IPS DF 6.9 (cell line): ENCODE data around the gene POLR2M.

Source experiments
- DNase-seq: peaks from one replicate; pipeline ENCODE4 v3.0.0-alpha.2; 2013; ENCODE audit warnings: low read depth, low spot score
- H3K27ac ChIP-seq: one replicate; pipeline ENCODE4 v1.5.1; 2013; ENCODE audit warnings: low read length, control low read depth
- H3K27me3 ChIP-seq: 2 replicates; pipeline ENCODE4 v1.6.1; 2013; ENCODE audit warnings: mild to moderate bottlenecking, low read length; ENCODE audit not compliant: control insufficient read depth, insufficient read depth
- H3K36me3 ChIP-seq: 2 replicates; pipeline ENCODE4 v1.6.1; 2013; ENCODE audit warnings: low read length; ENCODE audit not compliant: control insufficient read depth, insufficient read depth
- H3K4me1 ChIP-seq: 2 replicates; pipeline ENCODE4 v1.6.1; 2013; ENCODE audit warnings: low read length; ENCODE audit not compliant: control insufficient read depth, insufficient read depth
- H3K4me3 ChIP-seq: 2 replicates; pipeline ENCODE4 v1.5.1; 2013; ENCODE audit warnings: mild to moderate bottlenecking, low read length
- H3K9me3 ChIP-seq: 2 replicates; pipeline ENCODE4 v1.6.1; 2013; ENCODE audit warnings: low read length, inconsistent platforms; ENCODE audit not compliant: control insufficient read depth, insufficient read depth
- WGBS: extraction: QIAGEN DNeasy Blood & Tissue Kit; methylation state at CpG from one replicate; pipeline ENCODE4 v1.1.7; 2013; ENCODE audit warnings: mixed read lengths, missing lambda C conversion rate; ENCODE audit not compliant: insufficient read length, insufficient coverage; 5-methylcytosine and 5-hydroxymethylcytosine counted together

POLR2M gene

DNA sequence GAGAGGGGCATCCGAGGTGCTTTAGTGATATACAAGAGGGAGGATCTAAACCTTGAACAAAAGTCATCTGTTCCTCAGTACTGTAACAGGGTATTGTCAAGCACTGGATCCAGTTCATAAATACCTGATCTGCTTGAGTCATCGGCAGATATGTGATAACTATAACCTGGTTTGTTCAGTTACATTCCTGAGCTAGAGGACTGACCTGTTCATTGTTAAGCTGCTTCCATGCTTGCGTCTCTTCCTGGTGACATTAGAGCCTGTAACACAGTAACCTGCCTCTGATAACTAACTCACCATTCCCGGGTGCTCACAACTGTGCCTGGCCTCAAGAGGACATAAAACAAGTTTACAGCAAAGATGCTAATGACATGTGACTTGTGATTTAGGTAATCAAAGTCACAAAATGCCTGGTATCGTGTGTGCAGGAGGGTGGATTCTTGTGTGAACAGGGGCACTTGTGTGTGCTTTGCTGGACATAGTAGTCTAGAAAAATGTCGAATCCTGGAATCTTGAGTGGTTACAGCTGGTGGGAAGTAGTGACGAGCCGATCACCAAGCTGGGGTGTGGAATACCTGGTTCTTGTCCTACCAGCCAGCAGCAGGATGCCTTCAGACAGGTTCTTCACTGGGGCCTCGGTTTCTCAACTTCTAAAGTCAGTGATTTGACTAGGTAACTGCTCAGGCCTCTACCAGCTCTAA is 30.9 kb upstream of the POLR2M start:
- DNase-seq: no peak
- H3K4me3 ChIP-seq: no peak overlapping the region
- no peaks in the 10 kb centered on the region for H3K4me1 ChIP-seq
- H3K27me3 ChIP-seq: no peaks in the 10 kb centered on the region
- H3K9me3 ChIP-seq: no peaks in the 10 kb centered on the region
- H3K36me3 ChIP-seq: no peaks in the 10 kb centered on the region
- no peak overlapping the region for H3K27ac ChIP-seq
- WGBS: no CpG with 5 or more reads among the region's 9 CpGs

DNA sequence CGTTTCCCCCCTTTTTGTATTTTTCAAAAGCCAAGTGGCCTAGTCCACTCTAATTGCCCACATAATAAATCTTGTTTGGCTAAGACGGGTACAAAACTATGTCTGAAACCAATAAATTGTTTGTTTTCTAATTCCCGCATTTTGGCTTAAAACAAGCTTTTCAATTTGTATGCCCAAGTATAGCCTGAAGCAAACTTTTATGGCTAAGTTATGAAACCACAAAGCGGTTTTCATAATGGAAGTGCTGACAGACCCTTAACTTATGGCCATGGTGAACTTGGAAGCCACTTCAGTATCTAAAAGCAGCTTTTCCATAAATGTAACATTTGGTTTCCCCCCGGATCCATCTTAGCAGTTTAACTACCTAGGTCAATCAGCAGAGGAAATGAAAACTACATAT is 29.9 kb upstream of the POLR2M start:
- DNase-seq: no peak
- H3K36me3 ChIP-seq: no peaks in the 10 kb centered on the region
- H3K27ac ChIP-seq: no peak overlapping the region
- no CpG with 5 or more reads among the region's 5 CpGs for WGBS
- H3K4me3 ChIP-seq: no peak overlapping the region
- no peaks in the 10 kb centered on the region for H3K9me3 ChIP-seq
- no peaks in the 10 kb centered on the region for H3K27me3 ChIP-seq
- H3K4me1 ChIP-seq: no peaks in the 10 kb centered on the region

DNA sequence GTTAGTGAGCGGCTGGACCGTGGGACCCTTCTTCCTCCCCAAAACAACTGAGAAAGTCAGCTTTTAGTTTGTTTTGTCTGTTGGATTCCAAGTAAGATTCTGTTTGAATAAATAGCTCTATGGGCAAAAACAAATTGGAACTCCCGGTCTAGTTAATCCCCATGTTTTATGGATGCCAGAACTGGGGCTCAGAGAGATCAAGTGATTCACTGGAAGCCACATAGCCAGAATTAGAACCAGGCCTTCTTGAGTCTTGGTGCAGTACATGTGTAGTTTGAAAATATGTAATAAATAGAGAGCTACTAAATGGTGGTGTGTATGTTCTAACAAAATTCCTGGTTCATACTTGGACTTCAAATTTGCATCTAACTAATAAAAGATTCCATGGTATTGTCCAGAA is 29.3 kb upstream of the POLR2M start:
- H3K36me3 ChIP-seq: no peaks in the 10 kb centered on the region
- no peaks in the 10 kb centered on the region for H3K9me3 ChIP-seq
- no peak for DNase-seq
- H3K27ac ChIP-seq: no peak overlapping the region
- H3K4me1 ChIP-seq: no peaks in the 10 kb centered on the region
- no peaks in the 10 kb centered on the region for H3K27me3 ChIP-seq
- no peak overlapping the region for H3K4me3 ChIP-seq
- WGBS: no CpG with 5 or more reads among the region's 3 CpGs

DNA sequence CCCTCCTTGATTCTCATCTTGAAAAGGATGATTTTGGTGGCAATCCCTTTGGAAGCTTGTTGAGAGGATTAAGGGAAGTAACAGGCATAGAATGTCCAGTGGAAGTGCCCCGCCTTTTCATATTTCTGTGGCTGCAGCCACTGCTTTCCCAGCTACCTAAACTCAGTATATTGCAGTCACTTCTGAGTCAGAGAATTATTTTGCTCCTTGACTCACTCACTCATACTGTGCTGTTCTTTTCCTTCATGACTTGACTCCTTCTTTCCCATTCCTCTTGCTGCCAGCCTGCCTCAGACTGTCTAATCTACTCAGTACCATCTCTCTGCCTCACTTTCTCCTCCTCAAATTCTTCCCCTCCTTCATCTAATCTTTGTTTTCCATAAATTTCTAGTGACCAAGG is 26.5 kb upstream of the POLR2M start:
- no peaks in the 10 kb centered on the region for H3K27me3 ChIP-seq
- no peak overlapping the region for H3K4me3 ChIP-seq
- no peaks in the 10 kb centered on the region for H3K4me1 ChIP-seq
- no peak for DNase-seq
- H3K36me3 ChIP-seq: no peaks in the 10 kb centered on the region
- H3K9me3 ChIP-seq: no peaks in the 10 kb centered on the region
- WGBS: no CpG with 5 or more reads among the region's 1 CpG
- H3K27ac ChIP-seq: no peak overlapping the region

DNA sequence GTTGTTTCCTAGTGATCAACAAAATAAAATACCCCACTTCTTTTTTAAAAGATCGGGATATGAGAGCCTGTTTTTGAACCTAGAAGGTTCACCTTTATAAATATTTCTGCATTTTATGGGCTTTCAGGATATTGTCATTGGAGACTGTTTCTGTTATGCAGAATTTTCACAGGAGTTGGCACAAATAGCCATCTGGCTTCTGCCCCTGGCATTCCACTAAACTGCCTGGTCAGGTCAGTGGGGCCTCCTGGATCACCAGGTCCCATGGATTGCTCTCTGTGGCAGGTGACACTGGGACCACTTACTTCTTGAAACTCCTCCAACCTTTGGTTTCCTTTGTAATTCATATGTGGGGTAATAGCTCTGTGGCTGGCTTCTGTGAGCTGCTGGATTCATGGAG is 25.5 kb upstream of the POLR2M start:
- no peaks in the 10 kb centered on the region for H3K36me3 ChIP-seq
- no peak overlapping the region for H3K4me3 ChIP-seq
- H3K27me3 ChIP-seq: no peaks in the 10 kb centered on the region
- H3K27ac ChIP-seq: no peak overlapping the region
- no CpG with 5 or more reads among the region's 1 CpG for WGBS
- no peak for DNase-seq
- no peaks in the 10 kb centered on the region for H3K4me1 ChIP-seq
- no peaks in the 10 kb centered on the region for H3K9me3 ChIP-seq

DNA sequence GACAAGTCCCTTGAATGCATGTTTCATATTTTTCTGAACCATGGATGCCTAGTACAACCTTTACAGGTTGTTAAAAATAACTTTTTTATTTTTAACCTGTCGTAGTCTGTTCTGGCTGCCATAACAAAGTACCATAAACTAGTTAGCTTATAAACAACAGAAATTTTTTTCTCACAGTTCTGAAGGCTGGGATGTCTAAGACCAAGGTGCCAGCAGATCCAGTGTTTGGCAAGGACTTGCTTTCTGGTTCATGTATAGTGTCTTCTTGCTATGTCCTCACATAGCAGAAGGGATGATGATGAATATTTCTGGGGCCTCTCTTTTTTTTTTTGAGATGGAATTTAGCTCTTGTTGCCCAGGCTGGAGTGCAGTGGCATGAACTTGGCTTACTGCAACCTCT is 23.0 kb upstream of the POLR2M start:
- Histone ChIP-seq H3K4me3 (no peak overlapping the region), H3K4me1 (no peaks in the 10 kb centered on the region), H3K36me3 (no peaks in the 10 kb centered on the region), H3K27ac (no peak overlapping the region), H3K9me3 (no peaks in the 10 kb centered on the region), H3K27me3 (no peaks in the 10 kb centered on the region)
- no CpG with 5 or more reads among the region's 1 CpG for WGBS
- no peak for DNase-seq

DNA sequence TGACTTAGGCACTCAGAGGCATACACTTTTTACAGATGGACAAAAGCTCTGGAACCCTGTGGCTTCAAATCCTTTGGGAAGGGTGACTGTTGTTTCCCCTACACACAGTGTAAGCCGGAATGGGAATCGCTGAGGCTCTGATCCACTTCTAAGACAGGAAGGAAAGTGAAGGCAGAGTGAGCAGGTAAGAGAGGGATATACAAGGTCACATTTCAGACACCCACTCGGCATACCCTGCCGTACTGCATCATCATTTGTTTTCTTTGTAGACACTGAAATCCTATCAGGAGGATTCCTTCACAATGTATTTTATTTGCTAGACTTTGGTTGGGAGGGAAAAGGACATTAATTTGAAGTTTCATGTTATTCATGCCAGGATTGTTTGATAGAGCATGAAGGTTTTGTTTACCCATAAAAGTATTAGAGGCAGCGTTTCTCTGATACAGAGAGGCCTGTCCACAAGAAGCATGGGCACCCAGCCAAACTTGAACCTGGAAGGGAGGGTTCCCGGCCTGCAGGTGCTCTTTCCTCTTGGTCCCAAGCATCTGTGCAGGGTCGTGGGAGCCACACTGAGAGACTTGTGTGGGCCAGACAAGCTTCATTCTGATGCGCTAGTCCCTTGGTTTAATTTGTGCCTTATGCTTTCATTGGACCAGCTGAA is 21.9 kb upstream of the POLR2M start:
- Histone ChIP-seq H3K4me3 (no peak overlapping the region), H3K27me3 (no peaks in the 10 kb centered on the region), H3K9me3 (no peaks in the 10 kb centered on the region), H3K36me3 (no peaks in the 10 kb centered on the region), H3K4me1 (no peaks in the 10 kb centered on the region), H3K27ac (no peak overlapping the region)
- WGBS: no CpG with 5 or more reads among the region's 8 CpGs
- no peak for DNase-seq

DNA sequence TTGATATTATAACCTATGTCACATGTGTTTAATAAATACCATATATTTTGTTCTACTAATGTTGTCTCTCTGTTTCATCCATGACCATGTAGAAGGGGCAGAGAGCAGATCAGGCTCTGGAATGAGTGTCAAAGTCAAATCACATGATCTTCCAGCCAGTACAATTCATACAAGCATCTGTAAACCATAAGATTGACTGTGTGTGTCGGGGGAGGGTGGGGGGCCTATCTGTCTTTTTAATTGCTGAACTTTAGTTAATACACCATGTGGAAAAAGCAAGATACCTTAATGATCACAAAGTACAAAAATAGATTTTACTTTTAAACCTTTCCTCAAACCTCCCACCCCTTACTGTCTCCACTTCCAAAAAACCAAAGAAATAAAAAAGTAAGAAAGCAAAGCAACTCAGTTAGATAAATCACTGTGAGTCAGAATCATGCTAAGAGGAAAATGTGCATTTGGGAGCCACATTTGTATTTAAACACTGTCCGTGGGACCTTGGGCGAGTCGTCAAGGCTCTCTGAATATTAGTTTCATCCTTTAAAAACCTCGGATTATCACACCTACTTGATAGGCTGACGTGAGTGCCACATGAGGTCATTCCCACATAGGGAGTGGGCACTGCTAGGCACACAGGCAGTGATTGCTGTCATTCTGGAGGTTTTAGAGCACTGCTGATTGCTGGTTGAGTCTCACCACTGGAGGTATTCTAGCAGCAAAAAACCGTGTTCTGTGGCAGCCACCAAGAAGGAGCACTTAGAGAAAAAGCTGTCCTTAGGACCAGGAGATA is 21.0 kb upstream of the POLR2M start:
- H3K4me1 ChIP-seq: no peaks in the 10 kb centered on the region
- no peak overlapping the region for H3K27ac ChIP-seq
- WGBS: no CpG with 5 or more reads among the region's 7 CpGs
- H3K27me3 ChIP-seq: no peaks in the 10 kb centered on the region
- H3K4me3 ChIP-seq: no peak overlapping the region
- no peaks in the 10 kb centered on the region for H3K9me3 ChIP-seq
- H3K36me3 ChIP-seq: no peaks in the 10 kb centered on the region
- no peak for DNase-seq

DNA sequence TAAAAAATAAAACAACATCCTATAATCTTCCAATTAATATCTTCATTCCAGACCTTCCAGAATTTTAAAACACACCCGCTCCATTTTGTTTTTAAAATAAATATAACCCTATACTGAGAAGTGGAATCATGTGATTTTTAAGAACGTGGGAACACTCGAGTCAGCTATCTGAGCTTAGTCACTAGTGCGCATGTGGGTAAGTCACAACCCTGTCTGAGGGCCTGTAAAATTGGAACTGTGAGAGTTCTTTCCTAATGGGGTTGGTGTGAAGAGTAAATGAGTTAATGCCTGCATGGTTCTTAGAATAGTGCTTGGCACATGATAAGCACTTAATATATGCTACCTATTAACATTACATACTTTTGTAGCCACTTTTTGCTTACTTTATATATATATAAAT is 19.9 kb upstream of the POLR2M start:
- H3K4me1 ChIP-seq: no peaks in the 10 kb centered on the region
- no peak overlapping the region for H3K4me3 ChIP-seq
- H3K27ac ChIP-seq: no peak overlapping the region
- WGBS: 100% methylated on average over 1 of the region's 4 CpGs
- no peak for DNase-seq
- H3K27me3 ChIP-seq: no peaks in the 10 kb centered on the region
- H3K36me3 ChIP-seq: no peaks in the 10 kb centered on the region
- no peaks in the 10 kb centered on the region for H3K9me3 ChIP-seq

DNA sequence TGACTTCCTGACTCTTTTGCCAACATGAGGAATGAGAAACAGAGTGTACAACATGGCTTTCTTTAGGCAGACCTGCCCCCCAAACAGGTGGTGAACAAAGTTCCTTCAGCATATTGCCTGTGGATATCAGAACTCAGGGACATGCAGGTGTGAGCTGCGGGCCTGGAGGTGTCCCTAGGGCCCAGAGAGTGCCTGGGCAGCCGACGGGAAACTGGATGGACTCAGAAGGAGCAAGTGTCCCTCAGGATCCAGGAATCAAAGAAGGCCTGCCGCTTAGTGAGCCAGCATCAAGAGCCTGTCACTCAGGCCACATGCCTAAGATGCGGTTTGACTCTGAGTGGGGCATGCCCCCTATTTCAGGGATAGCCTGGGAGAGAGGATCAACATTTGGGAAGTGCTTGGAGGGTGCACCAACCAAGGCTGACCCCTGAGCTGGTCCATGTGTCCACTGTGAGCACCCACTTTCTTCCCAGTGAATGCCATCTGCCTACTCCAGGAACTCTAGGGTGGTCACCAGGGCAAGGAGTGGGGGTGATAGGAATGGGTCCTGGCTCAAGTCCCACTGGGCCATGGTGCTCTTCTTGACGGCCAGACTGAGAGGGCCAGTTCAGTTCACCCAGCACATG is 16.1 kb upstream of the POLR2M start:
- no CpG with 5 or more reads among the region's 6 CpGs for WGBS
- Histone ChIP-seq H3K27me3 (no peaks in the 10 kb centered on the region), H3K36me3 (no peaks in the 10 kb centered on the region), H3K9me3 (no peaks in the 10 kb centered on the region), H3K27ac (no peak overlapping the region), H3K4me1 (no peaks in the 10 kb centered on the region), H3K4me3 (no peak overlapping the region)
- no peak for DNase-seq
